Stimulated activated naive CD8-positive, alpha-beta T cell treated with anti-CD3 and anti-CD28 coated beads, Interleukin-15, amount 100 ng/mL, for 72 hours (primary cell): ENCODE results near the gene BRD3OS.

Experiments
- ATAC-seq: fragments of 150-1000 bp; cut with Tn5 transposase; 2 replicates; pipeline ENCODE4 v1.10.0; 2021; ENCODE audit warnings: mild to moderate bottlenecking, moderate library complexity
- DNase-seq, 2 donors: peaks; one replicate each; pipeline ENCODE4 v3.0.0; 2021 to 2022
- H3K27ac Mint-ChIP-seq, 2 donors: one replicate each; pipeline ENCODE4 v1.8.0; 2022; ENCODE audit warnings: mild to moderate bottlenecking in 2 of 2, mixed read lengths in 2 of 2, moderate library complexity in 2 of 2
- H3K27me3 Mint-ChIP-seq: one replicate; pipeline ENCODE4 v1.8.0; 2022; ENCODE audit warnings: mixed read lengths
- H3K4me1 Mint-ChIP-seq: one replicate; pipeline ENCODE4 v1.8.0; 2022; ENCODE audit warnings: mild to moderate bottlenecking, mixed read lengths
- H3K4me3 Mint-ChIP-seq, 2 donors: one replicate each; pipeline ENCODE4 v1.8.0; 2022; ENCODE audit warnings: mild to moderate bottlenecking in 2 of 2, mixed read lengths in 2 of 2, moderate library complexity in 1 of 2
- H3K9me3 Mint-ChIP-seq, 2 donors: one replicate each; pipeline ENCODE4 v1.8.0; 2022; ENCODE audit warnings: mixed read lengths in 2 of 2

Gene BRD3OS

DNA sequence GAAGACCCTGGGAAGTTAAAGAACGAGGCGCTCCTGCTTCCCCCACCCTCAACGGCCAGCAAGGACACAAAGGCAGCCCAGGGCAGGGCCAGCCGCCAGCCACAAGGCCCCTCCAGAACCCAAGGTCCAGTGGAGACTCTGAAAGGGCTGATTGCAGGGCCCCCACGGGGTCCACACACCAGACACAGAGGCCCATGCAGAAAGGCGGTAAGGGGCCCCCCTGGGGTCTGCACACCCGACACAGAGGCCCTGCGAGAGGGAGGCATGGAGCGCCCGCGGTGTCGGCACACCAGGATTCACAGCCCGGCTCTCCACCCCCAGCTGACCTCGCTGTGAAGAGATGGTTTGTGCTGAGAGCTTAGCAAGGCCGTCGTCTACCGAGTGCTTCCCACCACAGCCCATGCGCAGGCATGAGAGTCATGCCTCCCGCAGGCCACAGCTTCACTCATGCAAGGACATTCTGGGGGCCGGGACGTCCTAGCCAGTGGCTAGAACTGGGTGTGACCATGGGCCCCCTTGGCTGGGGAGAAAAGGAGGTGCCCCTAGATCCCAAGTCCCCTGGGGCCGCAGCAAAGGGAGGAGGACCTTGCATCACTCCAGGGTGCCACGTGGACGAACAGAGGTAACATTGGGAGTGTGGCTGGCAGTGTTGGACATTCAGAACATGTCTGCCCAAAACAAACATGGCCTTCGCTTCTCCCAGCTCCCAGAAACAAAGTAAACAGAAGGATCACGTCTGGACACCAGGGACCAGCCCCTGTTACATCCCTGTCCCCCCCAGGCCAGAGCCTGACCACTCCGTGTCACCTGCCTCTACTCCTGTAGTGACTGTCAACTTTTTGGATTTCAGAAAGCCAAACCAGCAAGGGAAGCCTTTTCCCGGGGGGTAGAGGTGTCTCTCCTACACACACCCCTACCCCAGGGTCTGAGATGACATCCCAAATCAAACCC, 32.7 kb downstream of the BRD3OS start:
- Mint-ChIP-seq H3K27me3 (no peaks in the 10 kb centered on the region), H3K4me1 (peaks cover 69% of the 10 kb centered on the region), H3K4me3 (no peak overlapping the region), H3K27ac (no peak overlapping the region), H3K9me3 (no peaks in the 10 kb centered on the region)
- ATAC-seq, result no peak
- DNase-seq, result no peak

DNA sequence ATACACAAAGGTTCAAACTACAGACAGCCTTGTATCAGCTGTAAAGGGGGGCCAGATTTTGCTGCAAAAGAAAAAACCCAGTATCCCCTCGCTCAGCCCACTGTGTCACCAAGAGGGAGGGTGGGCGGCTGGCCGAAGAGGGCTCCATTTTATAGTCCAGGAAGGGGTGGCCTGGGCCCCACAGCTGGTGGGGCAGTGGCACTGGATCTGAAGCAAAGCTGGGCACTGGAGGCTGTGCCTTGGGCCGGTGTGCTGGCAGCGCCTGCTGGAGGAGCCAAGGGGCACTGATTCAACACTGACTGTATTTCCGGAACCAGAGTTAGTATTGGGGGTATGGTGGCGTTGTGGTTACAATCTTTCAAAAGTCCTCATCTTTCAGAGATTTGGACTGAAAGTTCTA, 33.4 kb downstream of the BRD3OS start:
- Mint-ChIP-seq H3K9me3 (no peaks in the 10 kb centered on the region), H3K27ac (peak overlapping the region in 1 of 2 donors; percentile 86), H3K4me1 (peaks cover 76% of the 10 kb centered on the region), H3K27me3 (no peaks in the 10 kb centered on the region), H3K4me3 (no peak overlapping the region)
- no peak for DNase-seq
- no peak for ATAC-seq

DNA sequence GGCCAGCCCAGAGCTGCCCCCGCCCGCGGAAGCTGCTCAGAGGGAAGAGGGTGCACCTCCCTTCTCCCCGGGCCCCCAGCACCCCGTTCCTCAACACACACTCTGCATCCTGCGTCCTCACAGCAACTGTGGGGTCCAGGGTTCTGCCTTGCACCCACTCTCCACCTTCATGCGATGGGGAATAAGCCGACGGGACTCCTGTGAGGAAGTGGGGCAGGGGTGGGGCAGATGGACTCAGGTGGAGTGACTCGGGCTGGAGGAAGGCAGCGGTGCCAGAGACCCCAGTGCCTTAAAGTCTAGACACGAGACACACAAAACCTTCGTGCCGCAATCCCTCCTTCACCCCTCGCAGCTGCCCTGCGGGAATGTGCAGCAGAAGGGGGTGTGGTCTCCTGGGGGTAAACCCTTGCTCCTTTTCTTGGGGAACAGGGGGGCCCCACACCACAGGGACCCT, 33.9 kb downstream of the BRD3OS start:
- Mint-ChIP-seq H3K27ac (peak overlapping the region in 1 of 2 donors; percentile 86), H3K4me1 (peaks cover 77% of the 10 kb centered on the region), H3K9me3 (no peaks in the 10 kb centered on the region), H3K4me3 (no peak overlapping the region), H3K27me3 (no peaks in the 10 kb centered on the region)
- DNase-seq (no peak), ATAC-seq (no peak)

GRCh38 chr9:134059661-134060395, 34.5 kb downstream of the BRD3OS start:
- Mint-ChIP-seq H3K27me3 (no peaks in the 10 kb centered on the region), H3K9me3 (no peaks in the 10 kb centered on the region), H3K4me1 (peaks cover 82% of the 10 kb centered on the region), H3K27ac (peak overlapping the region in 1 of 2 donors; percentile 82), H3K4me3 (no peak overlapping the region)
- DNase-seq (peak in 1 of 2 donors; percentile 48), ATAC-seq (peak; percentile 68)

GRCh38 chr9:134060546-134060945, 35.3 kb downstream of the BRD3OS start:
- no peaks in the 10 kb centered on the region for H3K9me3 Mint-ChIP-seq
- H3K4me3 Mint-ChIP-seq, result no peak overlapping the region
- H3K27me3 Mint-ChIP-seq, result no peaks in the 10 kb centered on the region
- H3K27ac Mint-ChIP-seq, result peak overlapping the region in 1 of 2 donors; percentile 82
- ATAC-seq (no peak), DNase-seq (no peak)
- H3K4me1 Mint-ChIP-seq, result peaks cover 90% of the 10 kb centered on the region

- Mint-ChIP-seq H3K27me3 (no peaks in the 10 kb centered on the region), H3K27ac (peak overlapping the region in 1 of 2 donors; percentile 19), H3K4me3 (no peak overlapping the region), H3K9me3 (no peaks in the 10 kb centered on the region), H3K4me1 (peaks cover 91% of the 10 kb centered on the region)
- DNase-seq, result peak in 1 of 2 donors; percentile 10
- no peak for ATAC-seq
Observed at GRCh38 chr9:134061019-134061687, 35.9 kb downstream of the BRD3OS start.

- ATAC-seq (no peak), DNase-seq (peak in 1 of 2 donors; percentile 8)
- H3K27ac Mint-ChIP-seq, result peak overlapping the region in 1 of 2 donors; percentile 19
- no peak overlapping the region for H3K4me3 Mint-ChIP-seq
- H3K9me3 Mint-ChIP-seq, result no peaks in the 10 kb centered on the region
- H3K4me1 Mint-ChIP-seq, result peaks cover 88% of the 10 kb centered on the region
- H3K27me3 Mint-ChIP-seq, result no peaks in the 10 kb centered on the region
Observed at GRCh38 chr9:134061688-134062371, 36.5 kb downstream of the BRD3OS start.

DNA sequence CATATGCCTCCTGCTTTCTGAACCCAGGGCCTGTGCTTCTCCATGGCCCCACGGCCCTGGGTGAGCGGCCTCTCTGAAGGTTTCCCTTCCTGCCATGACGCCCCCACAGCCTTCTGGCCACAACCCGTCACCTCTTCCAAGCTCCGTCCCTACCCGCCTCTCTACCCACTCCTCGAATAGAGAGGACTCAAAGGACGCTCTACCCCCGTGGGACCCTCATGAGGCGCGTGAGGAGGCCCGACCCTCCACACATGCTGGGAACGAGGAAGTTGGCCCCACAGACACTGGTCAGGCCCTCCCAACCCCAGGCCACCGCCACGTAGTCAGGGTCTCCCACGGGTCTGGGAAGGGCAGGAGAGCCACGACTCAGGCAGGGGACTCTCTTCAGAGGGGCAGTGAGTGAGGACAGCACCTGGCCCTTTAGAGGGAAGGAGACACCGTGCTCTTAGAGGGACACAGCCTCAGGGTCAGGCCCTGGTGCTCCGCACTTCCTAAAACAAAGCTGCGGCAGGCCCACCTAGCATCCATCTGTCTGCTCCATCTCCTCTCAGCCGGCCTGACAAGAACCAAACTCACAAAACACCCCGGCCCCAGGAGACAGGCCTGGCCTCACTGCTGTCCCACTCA, 37.3 kb downstream of the BRD3OS start:
- Mint-ChIP-seq H3K9me3 (no peaks in the 10 kb centered on the region), H3K4me1 (peaks cover 81% of the 10 kb centered on the region), H3K27ac (peak overlapping the region in 1 of 2 donors; percentile 34), H3K4me3 (no peak overlapping the region), H3K27me3 (no peaks in the 10 kb centered on the region)
- ATAC-seq (no peak), DNase-seq (peak in 1 of 2 donors; percentile 5)

GRCh38 chr9:134063088-134063570, 37.8 kb downstream of the BRD3OS start:
- no peaks in the 10 kb centered on the region for H3K9me3 Mint-ChIP-seq
- ATAC-seq, result no peak
- peak in 1 of 2 donors; percentile 7 for DNase-seq
- H3K27me3 Mint-ChIP-seq, result no peaks in the 10 kb centered on the region
- no peak overlapping the region for H3K27ac Mint-ChIP-seq
- peaks cover 79% of the 10 kb centered on the region for H3K4me1 Mint-ChIP-seq
- no peak overlapping the region for H3K4me3 Mint-ChIP-seq

DNA sequence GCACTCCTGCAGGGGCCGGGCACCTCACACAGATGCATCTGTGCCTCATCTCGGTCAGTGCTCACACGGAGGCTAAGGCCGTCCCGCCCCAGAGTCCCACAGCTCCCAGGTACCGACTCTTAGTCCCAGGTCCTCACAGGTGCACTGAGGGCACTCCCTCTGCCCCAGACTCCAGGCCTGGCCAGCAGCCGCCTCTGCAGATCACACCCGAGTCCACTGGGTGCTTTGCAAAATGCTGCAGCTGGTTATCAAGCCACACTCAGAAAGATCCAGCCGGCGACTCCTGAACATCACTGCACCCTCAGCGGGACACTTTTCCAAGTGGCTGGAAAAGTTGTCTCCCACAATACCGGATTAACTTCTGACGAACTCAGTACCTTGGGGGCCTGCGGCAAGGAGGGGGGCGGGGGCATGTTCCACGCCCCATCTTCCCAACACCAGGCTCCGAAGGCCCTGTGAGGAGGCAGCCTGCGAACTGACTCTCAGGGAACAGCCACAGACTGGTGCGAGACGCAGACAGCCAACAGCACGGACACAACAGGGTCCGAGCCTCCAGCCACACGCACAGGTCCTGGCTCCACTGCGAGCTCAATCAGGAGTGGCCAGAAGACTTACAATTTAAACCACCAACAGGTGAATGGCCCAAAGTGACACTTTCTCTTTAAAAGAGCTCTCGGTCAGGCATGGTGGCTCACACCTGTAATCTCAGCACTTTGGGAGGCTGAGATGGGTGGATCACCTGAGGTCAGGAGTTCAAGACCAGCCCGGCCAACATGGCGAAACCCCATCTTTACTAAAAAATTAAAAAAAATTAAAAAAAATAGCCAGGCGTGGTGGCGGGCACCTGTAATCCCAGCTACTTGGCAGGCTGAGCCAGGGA, 38.5 kb downstream of the BRD3OS start:
- DNase-seq, result no peak
- no peak overlapping the region for H3K27ac Mint-ChIP-seq
- no peaks in the 10 kb centered on the region for H3K9me3 Mint-ChIP-seq
- H3K4me1 Mint-ChIP-seq, result peaks cover 74% of the 10 kb centered on the region
- H3K27me3 Mint-ChIP-seq, result no peaks in the 10 kb centered on the region
- no peak overlapping the region for H3K4me3 Mint-ChIP-seq
- no peak for ATAC-seq

DNA sequence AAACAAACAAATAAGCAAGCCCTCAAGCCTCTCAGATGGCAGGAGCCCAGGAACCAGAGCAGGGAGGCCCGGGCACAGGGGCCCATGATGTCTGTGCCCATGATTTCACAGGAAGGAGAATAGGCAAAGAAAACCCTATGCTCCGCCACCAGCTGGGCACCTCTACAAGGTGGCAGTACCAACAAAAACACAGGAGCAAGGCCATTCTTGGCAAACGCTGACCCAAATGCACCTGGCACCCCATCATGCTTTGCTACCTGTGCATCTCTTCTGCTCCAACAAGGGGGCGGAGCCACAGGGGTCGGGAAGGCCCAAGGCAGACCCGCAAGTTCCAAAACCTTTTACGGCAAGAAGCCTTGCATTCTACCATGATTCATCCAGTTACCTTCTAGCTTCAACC, 39.4 kb downstream of the BRD3OS start:
- ATAC-seq, result no peak
- H3K27ac Mint-ChIP-seq, result no peak overlapping the region
- DNase-seq, result no peak
- no peaks in the 10 kb centered on the region for H3K9me3 Mint-ChIP-seq
- H3K4me1 Mint-ChIP-seq, result peaks cover 71% of the 10 kb centered on the region
- peaks cover 6% of the 10 kb centered on the region for H3K27me3 Mint-ChIP-seq
- H3K4me3 Mint-ChIP-seq, result peak overlapping the region in 1 of 2 donors; percentile 94

DNA sequence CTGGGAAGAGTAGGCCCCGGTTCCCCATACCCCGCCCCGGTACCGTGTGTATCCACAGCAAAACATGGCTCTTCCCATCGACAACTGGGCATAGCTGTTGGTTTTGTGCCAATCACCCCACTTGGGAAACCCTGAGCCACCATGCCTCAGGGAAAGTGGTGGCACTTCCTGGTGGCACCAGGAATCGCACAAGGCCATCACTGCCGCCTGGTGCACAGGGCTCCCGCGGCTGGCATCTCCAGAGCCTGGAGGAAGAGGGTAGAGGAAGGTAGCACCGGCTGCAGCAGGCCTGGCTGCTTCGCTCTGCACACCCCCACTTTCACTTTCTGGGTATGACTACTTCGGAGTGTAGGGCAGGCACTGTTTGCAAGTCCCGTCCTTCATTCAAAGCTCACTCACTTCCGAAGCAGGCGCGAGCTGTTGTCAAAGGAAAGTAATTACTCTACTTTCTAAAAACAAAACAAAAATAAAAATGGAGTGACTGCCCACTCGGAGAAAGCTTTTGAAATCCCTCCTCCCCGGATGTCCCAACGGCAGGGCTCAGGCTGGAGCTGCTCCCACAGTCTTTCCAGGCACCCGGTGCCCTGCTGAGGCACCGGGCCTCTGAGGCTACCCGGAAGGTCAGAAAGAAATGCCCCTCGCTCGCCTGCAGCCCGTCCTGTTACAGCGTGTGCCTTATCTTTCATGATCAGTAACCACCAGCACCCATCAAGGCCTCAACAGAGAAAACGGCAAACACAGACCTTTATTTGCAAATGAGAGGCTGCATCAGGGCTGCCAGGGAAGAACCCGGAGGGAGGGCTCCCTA, 40.5 kb downstream of the BRD3OS start:
- Mint-ChIP-seq H3K4me3 (peak overlapping the region; percentile 94), H3K9me3 (no peaks in the 10 kb centered on the region), H3K4me1 (peaks cover 60% of the 10 kb centered on the region), H3K27ac (peak overlapping the region; percentile 90 to 94), H3K27me3 (peaks cover 17% of the 10 kb centered on the region)
- ATAC-seq (peak; percentile 61), DNase-seq (peak; percentile 60 to 76)

GRCh38 chr9:134066526-134066912, 41.2 kb downstream of the BRD3OS start:
- no peaks in the 10 kb centered on the region for H3K9me3 Mint-ChIP-seq
- peaks cover 53% of the 10 kb centered on the region for H3K4me1 Mint-ChIP-seq

More at GRCh38 chr9:134066526-134066912, 41.2 kb downstream of the BRD3OS start:
- ATAC-seq, result no peak
- peaks cover 22% of the 10 kb centered on the region for H3K27me3 Mint-ChIP-seq
- DNase-seq, result no peak
- H3K4me3 Mint-ChIP-seq, result peak overlapping the region; percentile 94
- H3K27ac Mint-ChIP-seq, result peak overlapping the region; percentile 90 to 94
